K562 (cell line): Measurements from ENCODE around the gene DTWD2. TPM values are rescaled to one million over a fixed set of nuclear protein-coding genes. Genes with fewer than 3 reads are reported as not detected.

Experiments
- ATF4 ChIP-seq: fragments of 450-650 bp; formaldehyde crosslinking; IDR thresholded peaks from 2 replicates; pipeline ENCODE4 v1.4.0; 2022; ENCODE audit warnings: mild to moderate bottlenecking, moderate library complexity
- BCOR ChIP-seq: fragments of 450-650 bp; IDR thresholded peaks from 2 replicates; pipeline ENCODE4 v1.6.1; 2016
- BRCA1 ChIP-seq, 2 experiments: fragments of 450-650 bp in 1 of 2; sonication (generic) in 1 of 2; formaldehyde crosslinking in 1 of 2; IDR thresholded peaks; 2 replicates each; pipeline versions ENCODE4 v1.5.0 to v1.6.1; 2017 to 2020; ENCODE audit warnings: mild to moderate bottlenecking in 1 of 2, missing genetic modification reagents in 1 of 2
- CREB1 ChIP-seq, 2 experiments: sonication (generic) in 1 of 2; formaldehyde crosslinking in 1 of 2; IDR thresholded peaks; 2 replicates each; pipeline versions ENCODE4 v1.6.1 to v1.8.0; 2012 to 2022; ENCODE audit warnings: inconsistent platforms in 1 of 2, mild to moderate bottlenecking in 1 of 2, missing genetic modification reagents in 1 of 2, moderate library complexity in 1 of 2
- CREB3L1 ChIP-seq: fragments of 450-650 bp; IDR thresholded peaks from 2 replicates; pipeline ENCODE4 v1.6.1; 2014; ENCODE audit warnings: low read depth, mild to moderate bottlenecking, moderate library complexity, borderline replicate concordance
- DIDO1 ChIP-seq: fragments of 450-650 bp; IDR thresholded peaks from 2 replicates; pipeline ENCODE4 v1.6.1; 2016; ENCODE audit warnings: low read depth, missing biosample characterization, missing genetic modification characterization
- MCM5 ChIP-seq: fragments of 450-650 bp; IDR thresholded peaks from 2 replicates; pipeline ENCODE4 v1.6.1; 2016; ENCODE audit warnings: low read depth
- POLR2B ChIP-seq: fragments of 450-650 bp; IDR thresholded peaks from 2 replicates; pipeline ENCODE4 v1.6.1; 2018; ENCODE audit warnings: low read depth; ENCODE audit not compliant: partially characterized antibody
- PTBP1 ChIP-seq: fragments of 200-400 bp; formaldehyde crosslinking; IDR thresholded peaks from 2 replicates; pipeline ENCODE4 v1.6.1; 2017; ENCODE audit warnings: low read depth, low read length
- RBM14 ChIP-seq: fragments of 200-400 bp; formaldehyde crosslinking; IDR thresholded peaks from 2 replicates; pipeline ENCODE4 v1.6.1; 2018; ENCODE audit warnings: low read depth, mild to moderate bottlenecking, low read length, moderate library complexity, borderline replicate concordance; ENCODE audit not compliant: insufficient read depth
- SIN3A ChIP-seq, 2 experiments: fragments of 150-350 bp in 1 of 2; IDR thresholded peaks; 2 replicates each; pipeline ENCODE4 v1.6.1; 2011 to 2016; ENCODE audit warnings: borderline replicate concordance in 2 of 2, low read depth in 2 of 2, low read length in 2 of 2, mild to moderate bottlenecking in 2 of 2, moderate library complexity in 2 of 2; ENCODE audit not compliant: control insufficient read depth in 1 of 2
- TCFL5 ChIP-seq: fragments of 250-450 bp; sonication (Bioruptor Pico); conservative IDR thresholded peaks from 2 replicates; pipeline ENCODE4 v1.6.1; 2021; ENCODE audit warnings: mild to moderate bottlenecking, moderate library complexity, matching md5 sums
- THRB ChIP-seq: fragments of 450-650 bp; formaldehyde crosslinking; conservative IDR thresholded peaks from 2 replicates; pipeline ENCODE4 v1.4.0; 2022; ENCODE audit warnings: mild to moderate bottlenecking, missing genetic modification characterization
- XRCC5 ChIP-seq: fragments of 200-400 bp; formaldehyde crosslinking; IDR thresholded peaks from 2 replicates; pipeline ENCODE4 v1.6.1; 2017; ENCODE audit warnings: low read depth, mild to moderate bottlenecking, low read length
- ZNF121 ChIP-seq: sonication (generic); formaldehyde crosslinking; conservative IDR thresholded peaks from 2 replicates; pipeline ENCODE4 v1.8.0; 2022; ENCODE audit warnings: missing genetic modification reagents
- polyA plus RNA-seq, 8 experiments: library from polyadenylated mRNA; depleted of rRNA in 4 of 8; stranded (reverse) in 5 of 8; unstranded in 3 of 8; fragments of >200 nt; fragmentation: Nextera tagmentation in 2 of 8; fragmentation: Illumina TruSeq in 1 of 8; extraction: Ambion mirVana in 2 of 8; extraction: Trizol in 1 of 8; gene quantifications; 2 replicates each; pipeline versions ENCODE4 v1.2.1 to v1.2.3, GENCODE V29; 2011 to 2014; ENCODE audit warnings: inconsistent platforms in 1 of 8, missing spikeins in 1 of 8
- total RNA-seq, 7 experiments: library from RNA; depleted of rRNA in 6 of 7; stranded (reverse); fragments of >200 nt in 6 of 7; fragmentation: Illumina TruSeq in 2 of 7; extraction: Trizol in 2 of 7; gene quantifications; 2 replicates each; pipeline versions ENCODE4 v1.2.1 to v1.2.3, GENCODE V29; 2011 to 2021; ENCODE audit warnings: low replicate concordance in 1 of 7
- TF ChIP-seq, protein P1 (sequence below): fragments of 450-650 bp; IDR thresholded peaks from 2 replicates; pipeline ENCODE4 v1.6.1; 2016; ENCODE audit warnings: mild to moderate bottlenecking
- TF ChIP-seq, protein P2 (sequence below), 2 experiments: IDR thresholded peaks; 2 replicates each; pipeline ENCODE4 v1.6.1; 2011; ENCODE audit warnings: borderline replicate concordance in 1 of 2, control low read depth in 1 of 2, low read depth in 1 of 2, low read length in 1 of 2, mild to moderate bottlenecking in 1 of 2, mixed read lengths in 1 of 2, moderate library complexity in 1 of 2; ENCODE audit not compliant: insufficient read depth in 1 of 2, insufficient read length in 1 of 2, poor library complexity in 1 of 2, severe bottlenecking in 1 of 2; ENCODE audit errors: extremely low read depth in 1 of 2

Gene DTWD2
- total and polyA plus RNA-seq, 9 of the 15 experiments (the other 6 are each of a cell fraction or from before 2014, with no cell fraction given): 0.99 to 10.8 (median 4.1) TPM

- TF ChIP-seq PTBP1: peak; percentile 56; the same call in 1 of the 2 replicates
- TF ChIP-seq TCFL5 (CRISPR knock-in tag): no peak
- TF ChIP-seq ATF4: 0 out of 2 replicates have a peak, but pooled peaks have one; percentile 24
- TF ChIP-seq XRCC5: peak; percentile 87; the same call in 1 of the 2 replicates
- TF ChIP-seq CREB3L1: peak; percentile 91
- no peak for TF ChIP-seq DIDO1 (tag)
- TF ChIP-seq CREB1 (IDR thresholded peaks at IDR 0.05): peak; percentile 60
- TF ChIP-seq CREB1 (CRISPR knock-in tag; IDR thresholded peaks at IDR 0.05): peak; percentile 82
- peak; percentile 40 to 53; a peak in 2 of 4 replicates for TF ChIP-seq SIN3A (IDR thresholded peaks at IDR 0.05; ENCODE audit: borderline replicate concordance in 2 of 2, control insufficient read depth in 1 of 2, low read depth in 2 of 2, low read length in 2 of 2)
- no peak for TF ChIP-seq MCM5
- TF ChIP-seq, protein P1, sequence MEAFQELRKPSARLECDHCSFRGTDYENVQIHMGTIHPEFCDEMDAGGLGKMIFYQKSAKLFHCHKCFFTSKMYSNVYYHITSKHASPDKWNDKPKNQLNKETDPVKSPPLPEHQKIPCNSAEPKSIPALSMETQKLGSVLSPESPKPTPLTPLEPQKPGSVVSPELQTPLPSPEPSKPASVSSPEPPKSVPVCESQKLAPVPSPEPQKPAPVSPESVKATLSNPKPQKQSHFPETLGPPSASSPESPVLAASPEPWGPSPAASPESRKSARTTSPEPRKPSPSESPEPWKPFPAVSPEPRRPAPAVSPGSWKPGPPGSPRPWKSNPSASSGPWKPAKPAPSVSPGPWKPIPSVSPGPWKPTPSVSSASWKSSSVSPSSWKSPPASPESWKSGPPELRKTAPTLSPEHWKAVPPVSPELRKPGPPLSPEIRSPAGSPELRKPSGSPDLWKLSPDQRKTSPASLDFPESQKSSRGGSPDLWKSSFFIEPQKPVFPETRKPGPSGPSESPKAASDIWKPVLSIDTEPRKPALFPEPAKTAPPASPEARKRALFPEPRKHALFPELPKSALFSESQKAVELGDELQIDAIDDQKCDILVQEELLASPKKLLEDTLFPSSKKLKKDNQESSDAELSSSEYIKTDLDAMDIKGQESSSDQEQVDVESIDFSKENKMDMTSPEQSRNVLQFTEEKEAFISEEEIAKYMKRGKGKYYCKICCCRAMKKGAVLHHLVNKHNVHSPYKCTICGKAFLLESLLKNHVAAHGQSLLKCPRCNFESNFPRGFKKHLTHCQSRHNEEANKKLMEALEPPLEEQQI: peak; percentile 22; the same call in 1 of the 2 replicates
- no peak for TF ChIP-seq THRB (CRISPR knock-in tag)
- TF ChIP-seq, protein P2, sequence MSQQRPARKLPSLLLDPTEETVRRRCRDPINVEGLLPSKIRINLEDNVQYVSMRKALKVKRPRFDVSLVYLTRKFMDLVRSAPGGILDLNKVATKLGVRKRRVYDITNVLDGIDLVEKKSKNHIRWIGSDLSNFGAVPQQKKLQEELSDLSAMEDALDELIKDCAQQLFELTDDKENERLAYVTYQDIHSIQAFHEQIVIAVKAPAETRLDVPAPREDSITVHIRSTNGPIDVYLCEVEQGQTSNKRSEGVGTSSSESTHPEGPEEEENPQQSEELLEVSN (IDR thresholded peaks at IDR 0.05; ENCODE audit: borderline replicate concordance in 1 of 2, extremely low read depth in 1 of 2, insufficient read depth in 1 of 2, insufficient read length in 1 of 2, low read depth in 1 of 2, low read length in 1 of 2, poor library complexity in 1 of 2, severe bottlenecking in 1 of 2): peak in 1 of 2 experiments; percentile 18
- TF ChIP-seq BCOR: no peak; the same call in 1 of the 2 replicates
- no peak for TF ChIP-seq BRCA1 (IDR thresholded peaks at IDR 0.05)
- TF ChIP-seq BRCA1 (CRISPR knock-in tag; IDR thresholded peaks at IDR 0.05): no peak
- no peak for TF ChIP-seq ZNF121
- 0 out of 2 replicates have a peak, but pooled peaks have one; percentile 73 for TF ChIP-seq RBM14
- TF ChIP-seq POLR2B: peak; percentile 63
These were observed at the start of gene DTWD2 (continued) for GRCh38 chr5:118987988-118988865.
